Measurements from ENCODE around the gene MERTK. TPM values are rescaled to one million over a fixed set of nuclear protein-coding genes. Genes with fewer than 3 reads are reported as not detected.
"Not testable (repeated sequence)": the region's sequence is repeated elsewhere in the genome, so short reads cannot be mapped to it uniquely, and the experiment has no call there.

MERTK gene
- total RNA-seq, 1 experiment from 2014 or later: 1.1 TPM

DNA sequence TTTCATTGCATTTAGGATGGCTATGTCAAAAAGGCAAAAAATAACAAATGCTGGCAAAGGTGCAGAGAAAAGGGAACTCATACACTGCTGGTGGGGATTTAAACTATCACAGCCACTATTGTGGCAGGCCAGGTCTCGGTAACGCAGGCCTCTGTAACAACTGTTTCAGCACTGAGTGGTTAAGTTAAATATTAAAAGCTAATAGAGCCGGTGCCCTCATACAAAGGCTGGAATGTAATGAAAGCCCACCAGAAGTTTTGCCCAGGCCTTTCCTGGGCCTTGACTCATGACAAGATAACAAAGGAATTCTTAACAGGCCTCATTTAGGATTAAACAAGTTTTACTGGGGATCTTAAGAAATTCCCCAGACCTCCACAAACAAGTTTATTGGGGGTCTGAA lies 10.7 kb downstream of the MERTK start:
- no peak for DNase-seq (ENCODE audit: extremely low read depth, low read depth)

DNA sequence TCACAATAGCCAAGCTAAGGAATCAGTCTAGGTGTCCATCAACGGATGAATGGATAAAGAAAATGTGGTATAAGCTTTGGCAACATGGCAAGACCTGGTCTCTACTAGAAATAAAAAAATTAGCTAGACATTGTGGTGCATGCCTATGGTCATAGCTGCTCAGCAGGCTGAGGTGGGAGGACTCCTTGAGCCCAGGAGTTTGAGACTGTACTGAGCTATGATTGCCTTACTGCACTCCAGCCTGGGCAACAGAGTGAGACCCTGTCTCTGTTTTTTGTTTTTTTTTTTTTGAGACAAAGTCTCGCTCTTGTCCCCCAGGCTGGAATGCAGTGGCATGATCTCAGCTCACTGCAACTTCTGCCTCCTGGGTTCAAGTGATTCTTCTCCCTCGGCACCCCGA lies 11.6 kb downstream of the MERTK start:
- not testable (repeated sequence) for DNase-seq (ENCODE audit: extremely low read depth, low read depth)

DNA sequence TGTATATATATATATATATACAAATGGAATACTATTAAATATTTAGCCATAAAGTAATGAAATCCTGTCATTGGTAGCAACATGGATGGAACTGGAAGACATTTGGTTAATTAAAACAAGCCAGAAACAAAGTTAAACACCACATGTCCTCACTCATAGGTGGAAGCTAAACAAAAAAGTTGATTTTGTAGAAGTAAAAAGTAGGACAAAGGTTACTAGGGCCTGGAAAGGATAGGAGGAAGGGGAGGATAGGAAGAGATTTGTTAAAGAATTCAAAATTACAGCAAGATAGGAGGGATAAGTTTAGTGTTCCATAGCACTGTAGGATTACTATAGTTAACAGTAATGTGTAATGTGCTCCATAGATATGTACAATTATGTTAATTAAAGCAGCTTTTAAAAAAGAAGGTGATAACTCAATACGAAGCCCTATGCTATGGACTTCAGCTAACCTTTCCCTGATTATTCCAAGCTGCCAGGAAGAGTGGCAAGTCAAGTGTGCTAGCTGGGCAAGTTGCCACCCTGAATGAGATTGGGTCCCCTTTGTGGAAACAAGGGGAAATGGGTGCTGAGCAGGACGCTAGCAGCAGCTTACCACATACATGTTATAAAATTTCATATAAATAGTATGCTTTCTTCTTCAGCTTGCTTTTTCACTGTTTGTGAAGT lies 12.3 kb downstream of the MERTK start:
- no peak for DNase-seq (ENCODE audit: extremely low read depth, low read depth)

DNA sequence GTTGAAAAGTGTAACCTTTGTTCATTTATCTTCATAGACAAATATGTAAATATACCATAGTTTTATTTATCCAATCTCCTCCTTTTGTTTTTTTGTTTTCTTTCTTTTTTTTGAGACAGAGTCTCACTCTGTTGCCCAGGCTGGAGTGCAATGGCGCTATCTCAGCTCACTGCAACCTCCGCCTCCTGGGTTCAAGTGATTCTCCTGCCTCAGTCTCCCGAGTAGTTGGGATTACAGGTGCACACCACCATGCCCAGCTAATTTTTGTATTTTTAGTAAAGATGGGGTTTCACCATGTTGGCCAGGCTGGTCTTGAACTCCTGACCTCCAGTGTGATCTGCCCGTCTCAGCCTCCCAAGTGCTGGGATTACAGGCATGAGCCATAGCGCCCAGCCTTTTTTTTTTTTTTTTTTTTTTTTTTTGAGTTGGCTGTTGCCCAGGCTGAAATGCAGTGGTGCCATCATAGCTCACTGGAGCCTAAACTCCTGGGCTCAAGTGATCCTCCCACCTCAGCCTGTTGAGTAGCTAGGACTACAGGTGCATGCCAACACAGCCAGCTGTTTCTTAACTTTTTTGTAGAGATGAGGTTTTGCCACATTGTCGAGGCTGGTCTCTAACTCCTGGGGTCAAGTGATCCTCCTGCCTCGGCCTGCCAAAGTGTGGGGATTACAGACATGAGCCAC lies 13.0 kb downstream of the MERTK start:
- DNase-seq (ENCODE audit: extremely low read depth, low read depth): not testable (repeated sequence)

DNA sequence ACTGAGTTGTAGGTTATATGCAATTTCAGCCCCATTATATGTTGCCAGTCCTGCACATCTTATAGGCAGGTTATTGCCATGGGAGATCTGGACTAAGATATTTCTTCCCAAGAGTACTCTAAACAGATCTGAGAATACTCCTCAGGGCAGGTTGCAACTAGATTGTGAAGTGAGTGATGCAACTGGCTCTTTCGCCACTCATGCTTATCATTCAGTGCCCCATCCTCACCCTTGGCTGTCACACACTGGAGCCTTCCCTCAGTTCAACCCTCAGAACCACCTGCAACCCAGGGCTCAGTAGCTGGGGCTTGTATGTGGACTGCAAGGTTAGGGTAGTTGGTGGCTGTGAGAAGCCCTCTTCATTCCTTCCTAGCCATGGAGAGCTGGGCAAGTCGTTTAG lies 14.1 kb downstream of the MERTK start:
- no peak for DNase-seq (ENCODE audit: extremely low read depth, low read depth)

DNA sequence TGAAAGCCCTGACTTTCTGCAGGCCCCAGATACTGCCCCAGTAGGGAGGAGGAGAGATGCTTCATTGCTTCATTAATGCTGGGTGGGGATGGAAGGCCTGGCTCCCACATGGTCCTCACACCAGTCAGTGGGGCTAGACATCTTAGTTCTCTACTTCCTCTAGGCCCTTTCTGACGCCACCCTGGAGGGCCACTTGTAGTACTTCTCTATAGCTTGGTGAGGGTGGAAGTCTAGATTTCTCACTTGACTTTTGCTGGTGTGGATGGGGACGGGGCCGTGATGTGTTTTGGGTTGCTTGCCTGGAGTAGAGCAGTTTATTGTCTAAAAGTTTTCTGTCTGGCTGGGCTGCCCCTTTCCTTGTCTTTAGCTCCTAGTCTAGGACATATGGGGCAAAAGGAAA lies 18.7 kb downstream of the MERTK start:
- DNase-seq (ENCODE audit: extremely low read depth, low read depth): no peak

DNA sequence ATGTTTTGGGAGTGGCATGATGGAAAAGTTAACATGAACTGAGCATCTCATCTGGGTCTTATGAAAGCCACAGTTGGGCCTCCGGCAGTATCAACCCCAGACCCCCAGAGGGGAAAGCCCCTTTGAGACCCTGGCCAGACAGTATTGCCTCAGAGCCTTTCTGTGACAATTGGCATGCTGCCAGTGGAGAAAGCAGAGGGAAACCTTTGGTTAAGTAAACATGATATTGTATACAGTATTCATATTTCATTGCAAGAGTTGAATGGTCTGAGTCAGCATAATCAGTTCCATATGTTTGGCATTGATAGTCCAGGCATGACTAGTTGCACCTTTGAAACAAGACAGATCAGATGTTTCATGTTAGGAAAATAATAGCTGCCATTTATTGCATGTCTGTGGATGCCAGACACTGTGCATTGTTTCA lies 20.0 kb downstream of the MERTK start:
- DNase-seq (ENCODE audit: extremely low read depth, low read depth): no peak

DNA sequence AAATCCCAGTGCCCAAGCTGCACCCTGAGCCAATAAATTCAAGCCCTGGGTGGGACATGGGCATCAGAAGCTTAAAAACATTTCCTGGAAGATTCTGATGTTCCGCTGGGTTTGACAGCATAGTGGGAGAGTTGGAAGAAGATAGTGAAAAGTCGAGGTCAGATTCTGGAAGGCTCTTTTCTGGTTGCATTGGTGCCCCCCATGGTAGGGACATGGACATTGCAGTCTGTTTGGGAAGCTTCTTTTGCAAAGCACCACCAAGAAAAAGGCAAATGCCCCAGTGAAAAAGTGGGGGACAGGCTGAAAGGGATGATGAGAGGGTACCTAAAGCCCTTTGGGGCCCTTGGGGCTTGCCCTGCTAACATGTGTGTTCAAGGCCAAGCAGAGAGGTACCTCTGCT lies 21.0 kb downstream of the MERTK start:
- DNase-seq (ENCODE audit: extremely low read depth, low read depth): no peak

DNA sequence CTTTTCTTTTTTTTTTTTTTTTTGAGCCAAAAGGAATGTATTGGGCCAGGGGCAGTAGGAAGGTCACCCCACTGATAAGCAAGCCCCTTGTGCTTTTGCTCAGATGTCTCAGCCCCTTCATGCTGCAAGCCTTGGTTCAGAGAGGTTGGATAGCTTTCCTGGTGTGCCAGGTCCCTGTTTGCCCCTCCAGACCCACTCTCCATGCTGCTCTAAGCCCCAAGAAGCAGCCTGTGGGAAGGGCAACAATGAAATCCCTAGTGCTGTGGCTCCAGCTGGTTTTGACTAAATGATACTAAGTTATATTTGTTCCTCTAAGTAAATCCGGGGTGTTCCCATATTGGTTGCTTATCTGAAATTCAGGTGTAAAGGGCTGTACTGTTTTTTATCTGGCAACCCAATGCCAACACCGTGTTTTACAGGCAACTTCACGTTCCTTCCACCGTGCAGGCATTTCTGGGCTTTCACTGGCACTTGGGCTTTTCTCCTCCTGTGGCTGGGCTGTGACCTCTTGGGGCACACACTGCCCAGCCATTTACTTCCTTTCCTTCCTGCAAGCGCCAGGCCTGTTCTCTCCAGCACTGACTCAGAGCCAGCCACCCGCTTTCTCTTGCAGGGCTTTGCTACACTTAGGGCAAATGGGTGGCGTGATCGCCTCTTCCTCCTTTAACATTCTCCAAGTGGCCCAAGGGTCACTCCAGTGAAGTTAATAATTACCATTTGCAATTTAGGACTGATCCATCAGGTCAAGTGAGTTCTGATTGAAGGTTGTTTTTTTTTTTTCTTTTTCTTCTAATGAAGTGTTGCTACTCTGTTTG lies 21.6 kb downstream of the MERTK start:
- no peak for DNase-seq (ENCODE audit: extremely low read depth, low read depth)

DNA sequence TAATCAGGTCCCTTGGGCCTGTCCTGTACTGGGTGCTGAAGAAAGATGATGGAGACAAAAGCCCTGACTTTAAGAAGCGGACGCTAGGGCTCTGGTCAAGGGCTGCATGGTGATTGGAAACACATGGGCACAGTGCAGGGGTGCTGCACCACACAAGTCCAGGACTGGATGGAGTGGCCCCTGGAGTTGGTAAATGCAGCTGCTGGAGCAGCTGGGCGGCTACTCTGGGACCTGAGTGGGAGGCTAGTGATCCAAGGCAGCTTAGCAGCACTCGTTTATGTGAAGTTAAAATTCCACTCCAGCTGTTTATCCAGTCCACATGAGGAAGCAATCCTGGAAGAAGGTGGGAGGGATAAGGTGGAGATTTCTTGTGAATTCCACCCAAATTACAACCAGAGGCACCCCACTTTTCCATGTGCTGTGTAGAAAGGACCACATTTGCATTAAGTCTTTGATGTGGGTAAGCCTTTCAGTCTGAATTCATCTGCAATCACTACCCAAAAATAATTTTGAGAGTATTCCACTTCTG lies 24.9 kb downstream of the MERTK start:
- DNase-seq (ENCODE audit: extremely low read depth, low read depth): no peak

DNA sequence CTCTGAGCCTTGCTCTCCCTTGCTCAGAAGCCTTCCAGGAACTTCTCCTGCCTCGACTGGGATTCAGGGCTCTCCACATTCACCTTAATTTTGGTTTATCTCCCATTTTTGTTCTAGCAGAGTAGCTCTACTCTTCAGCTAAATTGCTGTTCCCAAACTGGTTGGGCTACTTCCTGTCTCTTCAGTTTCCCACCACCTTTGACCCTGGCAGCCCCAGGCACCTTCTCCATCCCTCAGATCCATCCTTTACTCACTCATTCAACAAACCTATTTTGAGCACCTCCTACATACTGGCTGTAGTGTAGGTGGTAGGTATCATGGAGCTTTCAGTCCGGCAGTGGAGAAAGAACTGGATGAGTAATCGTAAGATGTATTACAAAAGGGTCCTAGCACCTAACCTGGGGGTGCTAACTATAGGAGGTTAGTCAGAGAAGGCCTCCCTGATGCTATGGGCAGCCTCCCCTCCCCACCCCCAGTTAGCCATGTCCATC lies 26.3 kb downstream of the MERTK start:
- DNase-seq (ENCODE audit: extremely low read depth, low read depth): no peak

DNA sequence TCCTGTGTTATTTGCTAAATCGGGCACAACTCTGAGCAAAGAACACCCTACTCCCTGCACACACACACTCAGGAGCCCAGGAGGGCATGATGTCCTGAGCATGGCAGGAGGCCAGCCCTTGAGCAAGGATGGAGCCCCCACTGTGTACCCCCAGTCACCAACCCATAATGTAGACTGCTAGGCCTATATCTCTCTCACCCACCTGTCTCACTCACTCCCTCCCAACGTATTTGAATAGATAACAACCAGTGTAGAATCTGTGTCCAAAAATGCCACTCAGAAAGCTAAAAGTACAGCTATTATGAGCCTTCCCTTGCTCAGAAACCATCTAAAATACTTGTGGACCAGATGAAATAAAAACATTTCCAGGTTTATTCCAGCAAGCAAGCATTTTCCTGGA lies 29.3 kb downstream of the MERTK start:
- DNase-seq (ENCODE audit: extremely low read depth, low read depth): no peak

DNA sequence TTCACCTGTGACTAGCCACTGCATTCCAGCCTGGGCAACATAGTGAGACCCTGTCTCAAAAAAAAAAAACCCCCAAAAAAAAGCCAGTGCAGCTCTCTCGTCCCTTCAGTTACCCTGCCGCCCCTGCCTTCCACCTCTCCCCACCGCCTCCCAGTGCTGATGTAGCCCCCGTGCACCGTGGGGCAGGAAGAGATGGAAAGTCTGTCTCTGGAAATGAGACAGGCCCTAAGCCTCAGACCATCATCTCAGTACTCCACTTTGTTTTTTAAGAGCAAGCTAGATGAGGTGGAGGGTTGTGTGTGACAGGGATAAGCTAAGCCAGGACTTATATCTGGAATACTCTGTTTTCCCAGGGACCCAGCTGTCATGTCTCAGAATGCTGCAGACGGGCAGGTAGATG lies 32.0 kb downstream of the MERTK start:
- DNase-seq (ENCODE audit: extremely low read depth, low read depth): no peak

DNA sequence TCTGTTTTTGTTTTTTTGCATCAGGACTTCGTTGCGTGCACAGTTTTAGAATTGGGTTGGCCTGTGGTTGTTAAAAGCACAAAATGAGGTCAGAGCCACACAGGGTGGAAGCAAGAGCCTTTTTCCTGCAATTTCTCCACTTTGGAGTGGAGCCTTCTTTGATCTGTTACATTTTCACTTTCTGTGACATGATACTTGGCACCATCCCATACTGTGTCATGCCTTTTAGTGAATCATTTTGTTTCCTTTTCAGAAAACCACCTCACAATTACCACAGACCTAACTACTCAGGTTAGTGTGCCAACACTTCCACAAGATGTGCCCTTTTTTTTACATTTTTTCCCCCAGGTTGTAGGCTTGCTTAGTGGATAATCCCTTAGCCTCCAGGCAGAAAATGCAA lies 32.5 kb downstream of the MERTK start:
- no peak for DNase-seq (ENCODE audit: extremely low read depth, low read depth)

DNA sequence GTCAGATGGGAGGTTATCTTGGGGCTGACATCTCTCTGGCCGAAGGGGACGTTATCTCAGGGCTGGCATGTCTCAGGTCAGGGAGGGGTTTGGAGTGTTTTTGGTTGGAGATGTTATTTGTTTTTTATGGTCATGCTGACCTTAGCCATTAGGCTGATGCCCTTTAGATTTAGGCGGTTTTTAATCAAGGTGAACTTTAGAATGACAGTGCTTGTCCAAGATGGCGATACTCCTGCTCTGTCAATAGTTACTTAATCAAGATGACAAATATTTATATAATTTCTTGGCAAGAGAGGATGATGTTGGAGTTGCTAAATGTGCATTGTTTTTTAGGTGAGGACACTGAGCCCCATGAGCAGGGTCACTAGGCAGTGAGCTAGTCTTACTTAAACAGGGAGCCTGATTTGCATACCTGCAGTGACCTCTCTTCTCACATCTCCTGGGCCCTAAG lies 34.5 kb downstream of the MERTK start:
- no peak for DNase-seq (ENCODE audit: extremely low read depth, low read depth)

DNA sequence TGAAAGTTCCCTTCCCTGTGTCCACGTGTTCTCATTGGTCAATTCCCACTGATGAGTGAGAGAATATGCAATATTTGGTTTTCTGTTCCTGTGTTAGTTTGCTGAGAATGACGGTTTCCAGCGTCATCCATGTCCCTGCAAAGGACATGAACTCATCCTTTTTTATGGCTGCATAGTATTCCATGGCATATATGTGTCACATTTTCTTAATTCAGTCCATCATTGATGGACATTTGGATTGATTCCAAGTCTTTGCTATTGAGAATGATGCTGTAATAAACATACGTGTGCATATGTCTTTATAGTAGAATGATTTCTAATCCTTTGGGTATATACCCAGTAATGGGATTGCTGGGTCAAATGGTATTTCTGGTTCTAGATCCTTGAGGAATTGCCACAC lies 35.5 kb downstream of the MERTK start:
- DNase-seq (ENCODE audit: extremely low read depth, low read depth): not testable (repeated sequence)

DNA sequence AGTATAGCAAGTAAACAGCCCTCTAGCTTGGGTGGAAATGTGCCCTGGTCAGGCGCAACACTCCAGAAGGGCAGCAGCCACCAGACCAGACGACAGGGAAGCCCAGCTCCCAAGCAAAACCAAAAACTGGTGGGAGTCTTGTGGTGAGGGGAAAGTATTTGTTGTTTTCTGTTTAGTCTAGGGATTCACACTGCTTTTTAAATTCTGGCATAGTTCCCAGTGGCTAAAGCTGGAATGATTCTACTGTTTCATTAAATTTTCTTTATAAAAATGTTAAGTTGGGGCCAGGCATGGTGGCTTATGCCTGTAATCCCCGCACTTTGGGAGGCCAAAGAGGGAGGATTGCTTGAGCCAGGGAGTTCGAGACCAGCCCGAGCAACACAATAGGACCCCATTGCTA lies 38.5 kb downstream of the MERTK start:
- no peak for DNase-seq (ENCODE audit: extremely low read depth, low read depth)

DNA sequence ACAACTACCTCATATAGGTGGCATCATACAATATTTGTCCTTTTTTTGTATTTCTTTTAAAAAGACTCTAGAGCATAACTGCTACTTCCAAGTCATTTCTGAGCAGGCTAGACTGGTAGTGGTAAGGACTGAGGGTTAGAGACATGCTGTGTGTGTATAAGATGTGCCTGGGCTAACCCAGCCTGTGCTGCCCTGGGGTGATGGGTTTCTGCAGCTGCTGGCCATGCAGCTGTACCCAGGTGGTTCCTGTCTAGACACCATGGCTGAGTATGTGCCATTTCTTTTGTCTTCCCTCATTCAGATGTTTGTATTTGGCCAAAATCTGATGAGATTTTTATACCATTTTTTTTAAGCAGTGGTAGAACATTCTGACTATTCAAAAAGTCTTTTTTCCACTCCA lies 40.0 kb downstream of the MERTK start:
- DNase-seq (ENCODE audit: extremely low read depth, low read depth): no peak

DNA sequence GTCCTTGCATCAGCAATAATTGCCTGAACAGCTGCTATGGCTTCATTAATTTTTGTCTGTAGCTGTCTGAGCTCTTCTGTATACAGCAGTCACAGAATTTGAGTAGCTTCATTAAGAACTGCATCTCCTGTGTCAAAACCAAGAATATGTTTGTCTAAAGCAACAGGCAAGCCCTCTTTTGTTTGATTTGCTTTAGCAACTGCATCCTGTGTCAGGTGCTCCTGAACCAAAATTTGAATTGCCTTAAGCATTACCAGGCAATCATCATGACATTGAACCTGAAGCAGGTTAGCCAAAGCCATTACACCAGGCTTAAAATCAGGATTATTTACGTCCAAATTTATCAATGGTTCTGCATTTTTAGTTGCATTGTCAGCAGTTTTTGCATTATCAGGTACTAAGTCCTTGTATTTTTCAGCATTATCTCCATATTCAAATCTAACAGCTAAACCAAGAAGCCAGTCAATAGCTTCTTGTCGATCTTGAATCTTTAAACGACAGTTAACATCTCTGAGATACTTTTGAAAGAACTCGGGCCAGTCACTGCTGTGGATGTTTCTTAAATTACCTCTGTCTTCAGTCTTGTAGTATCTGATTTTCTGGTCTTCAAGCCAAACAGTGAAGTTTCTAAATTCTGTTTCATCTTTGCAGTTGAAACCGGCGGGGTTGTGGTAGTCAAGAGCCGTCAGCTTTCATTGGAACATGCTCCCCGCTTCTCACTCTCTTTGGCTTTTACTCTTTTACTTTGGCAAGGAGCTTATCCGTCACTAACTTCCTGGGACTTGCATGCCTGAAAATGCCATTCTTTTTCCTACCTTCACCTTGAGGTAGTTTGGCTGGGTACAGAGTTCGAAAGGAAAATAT lies 42.2 kb downstream of the MERTK start:
- no peak for DNase-seq (ENCODE audit: extremely low read depth, low read depth)

DNA sequence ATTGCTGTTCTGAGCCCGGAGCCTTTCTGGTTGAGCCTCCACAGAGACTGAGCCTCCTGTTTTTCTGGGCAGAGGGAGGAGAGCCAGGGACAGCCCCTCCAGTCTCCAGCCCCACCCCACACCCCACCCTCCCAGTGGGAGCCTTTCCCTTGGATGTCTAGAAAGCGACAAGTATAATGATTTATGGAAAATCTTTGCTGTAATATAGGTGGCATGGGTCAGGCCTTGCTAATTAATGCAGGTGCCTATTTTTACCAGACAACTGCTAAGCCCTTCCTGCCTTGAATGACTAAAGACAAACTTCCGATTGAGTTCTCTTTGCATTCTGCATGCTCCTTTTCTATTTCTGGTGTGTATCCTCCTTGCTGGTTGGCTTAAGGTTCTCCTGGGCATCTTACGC lies 43.1 kb downstream of the MERTK start:
- DNase-seq (ENCODE audit: extremely low read depth, low read depth): no peak
